GM12878 (cell line): ENCODE results near the gene ANK2. TPM values are rescaled to one million over a fixed set of nuclear protein-coding genes. Genes with fewer than 3 reads are reported as not detected.

Experiments used
- ATAC-seq: fragments of 200-7000 bp; cut with Tn5 transposase; 3 replicates; pipeline ENCODE4 v1.9.1; 2020; ENCODE audit warnings: mild to moderate bottlenecking, moderate library complexity
- BruUV-seq: library from RNA; stranded (reverse); fragments of 400-500 nt; replicated peaks from 2 replicates; lab custom pipeline; 2021; lab: Mats Ljungman, UMichigan
- CTCF ChIA-PET: fragments of 300-600 bp; sonication (Branson Sonifier 250); formaldehyde crosslinking; extraction: SDS; loops from one replicate; lab custom pipeline; 2021; ENCODE audit warnings: inconsistent platforms; lab: Yijun Ruan, JAX
- POLR2A ChIA-PET: fragments of 350-600 bp; formaldehyde crosslinking; extraction: SDS; loops from one replicate; lab custom pipeline; 2021; ENCODE audit warnings: inconsistent platforms; lab: Charles Lee
- RAD21 ChIA-PET: fragments of 300-600 bp; sonication (Branson Sonifier 250); formaldehyde crosslinking; loops from one replicate; lab custom pipeline; 2023; ENCODE audit warnings: antibody characterized with exemption; ENCODE audit not compliant: unreplicated experiment; lab: Charles Lee
- SMC1A ChIA-PET: fragments of 300-600 bp; sonication (Branson Sonifier 250); formaldehyde crosslinking; loops from one replicate; lab custom pipeline; 2023; ENCODE audit not compliant: unreplicated experiment, uncharacterized antibody; lab: Charles Lee
- DNase-seq: peaks from one replicate; pipeline ENCODE4 v3.0.0-alpha.2; 2011; ENCODE audit warnings: low read depth, low spot score
- FAIRE-seq: peaks from 3 replicates; lab custom pipeline; 2011; peaks lifted over from hg19 to GRCh38; lab: Jason Lieb, UNC
- H2AFZ ChIP-seq: 2 replicates; pipeline ENCODE4 v1.6.0; 2011; ENCODE audit warnings: low read depth, low read length, control low read depth; ENCODE audit not compliant: control insufficient read depth
- H3K27ac ChIP-seq: 2 replicates; pipeline ENCODE4 v1.5.1; 2011; ENCODE audit warnings: control low read depth; ENCODE audit not compliant: control insufficient read depth, insufficient read depth
- H3K27me3 ChIP-seq, 2 experiments: replicated peaks in 1 of 2; 2 replicates each; pipeline versions ENCODE4 v1.6.0 to v1.6.1; 2011; ENCODE audit warnings: low read length in 1 of 2; ENCODE audit not compliant: control insufficient read depth in 2 of 2, insufficient read depth in 2 of 2
- H3K36me3 ChIP-seq, 2 experiments: 2 replicates each; pipeline ENCODE4 v1.5.1; 2011; ENCODE audit warnings: low read length in 1 of 2; ENCODE audit not compliant: control insufficient read depth in 2 of 2, insufficient read depth in 2 of 2
- H3K4me1 ChIP-seq: 2 replicates; pipeline ENCODE4 v1.6.1; 2011; ENCODE audit warnings: mild to moderate bottlenecking, low read length, moderate library complexity, mixed read lengths; ENCODE audit not compliant: control insufficient read depth, insufficient read depth
- H3K4me2 ChIP-seq: 2 replicates; pipeline ENCODE4 v1.6.0; 2011; ENCODE audit warnings: control low read depth; ENCODE audit not compliant: control insufficient read depth, insufficient read depth
- H3K4me3 ChIP-seq: fragments of 200-600 bp; sonication (generic); 2 replicates; pipeline ENCODE4 v1.5.1; 2016
- H3K79me2 ChIP-seq: 2 replicates; pipeline ENCODE4 v1.6.0; 2011; ENCODE audit warnings: low read length; ENCODE audit not compliant: control insufficient read depth, insufficient read depth
- H3K9ac ChIP-seq: 2 replicates; pipeline ENCODE4 v1.8.0; 2011; ENCODE audit warnings: low read length, control low read depth, mixed read lengths; ENCODE audit not compliant: control insufficient read depth, insufficient read depth
- H3K9me3 ChIP-seq: replicated peaks from 3 replicates; pipeline ENCODE4 v1.5.1; 2011; ENCODE audit warnings: mild to moderate bottlenecking, low read length; ENCODE audit not compliant: control insufficient read depth, insufficient read depth
- H4K20me1 ChIP-seq: 2 replicates; pipeline ENCODE4 v1.6.0; 2011; ENCODE audit not compliant: control insufficient read depth, insufficient read depth
- BMI1 ChIP-seq: fragments of 450-650 bp; IDR thresholded peaks from 2 replicates; pipeline ENCODE4 v1.6.1; 2016; ENCODE audit warnings: mild to moderate bottlenecking, moderate library complexity, borderline replicate concordance
- HSF1 ChIP-seq: fragments of 150-350 bp; IDR thresholded peaks from 2 replicates; pipeline ENCODE4 v1.6.1; 2014; ENCODE audit warnings: mild to moderate bottlenecking, low read depth, low read length
- PML ChIP-seq: IDR thresholded peaks from 2 replicates; pipeline ENCODE4 v1.6.1; 2012; ENCODE audit warnings: low read length, inconsistent platforms
- RCOR1 ChIP-seq: conservative IDR thresholded peaks from 2 replicates; pipeline ENCODE4 v1.6.1; 2012; ENCODE audit warnings: low read depth, low read length, improper control_type of control experiment
- SIN3A ChIP-seq: IDR thresholded peaks from 2 replicates; pipeline ENCODE4 v1.6.1; 2012; ENCODE audit warnings: low read depth, low read length, improper control_type of control experiment
- USF2 ChIP-seq: IDR thresholded peaks from 2 replicates; pipeline ENCODE4 v1.6.1; 2011; ENCODE audit warnings: low read depth, low read length, improper control_type of control experiment, borderline replicate concordance
- WGBS: methylation state at CpG from one replicate; pipeline ENCODE4 v1.1.6; 2016; ENCODE audit warnings: low lambda C conversion rate; ENCODE audit not compliant: insufficient replicate concordance, insufficient coverage; ENCODE audit errors: missing lambda C conversion rate; 5-methylcytosine and 5-hydroxymethylcytosine counted together
- in situ Hi-C: fragments of 300-500 bp; cut with MboI; formaldehyde crosslinking; loops from 9 replicates; pipeline ENCODE4 v1.14.3; 2018; ENCODE audit warnings: mixed read lengths
- intact Hi-C: fragments of 100-400 bp; cut with micrococcal nuclease; formaldehyde crosslinking; loops from one replicate; pipeline ENCODE4 v1.14.2; 2022; ENCODE audit not compliant: unreplicated experiment
- polyA plus RNA-seq, 11 experiments: library from polyadenylated mRNA; depleted of rRNA in 4 of 11; unstranded in 6 of 11; stranded (reverse) in 5 of 11; fragments of >200 nt; fragmentation: Nextera tagmentation in 4 of 11; fragmentation: Illumina TruSeq in 1 of 11; extraction: Ambion mirVana in 4 of 11; extraction: Trizol in 1 of 11; gene quantifications; 1 replicate in 1 of 11; 2 replicates in 10 of 11; pipeline versions ENCODE4 v1.2.1 to v1.2.3, GENCODE V29; 2011 to 2016; ENCODE audit warnings: inconsistent platforms in 2 of 11, missing spikeins in 2 of 11, low read depth in 1 of 11
- total RNA-seq, 4 experiments: library from RNA; depleted of rRNA in 3 of 4; stranded (reverse); fragments of >200 nt in 3 of 4; fragmentation: Illumina TruSeq in 1 of 4; extraction: Trizol in 1 of 4; gene quantifications; 2 replicates each; pipeline versions ENCODE4 v1.2.1 to v1.2.3, GENCODE V29; 2013 to 2021

ANK2 gene
- total and polyA plus RNA-seq, 10 of the 15 experiments (the other 5 are each of a cell fraction or from before 2014, with no cell fraction given) = 1.6 to 13.0 (median 4.1) TPM

GRCh38 chr4:113290666-113291065, 241.2 kb downstream of the ANK2 start (continued):
- no peak for TF ChIP-seq HSF1
- no peak for TF ChIP-seq BMI1
- no peak for TF ChIP-seq USF2
- no peak for TF ChIP-seq SIN3A
- TF ChIP-seq PML = no peak

- CTCF ChIA-PET = interaction anchor here (1.0 kb wide), 1 partner anchor 9 kb away, joined by 4 read pairs; no protein-coding TSS in a partner anchor
- no TSS peak for BruUV-seq
Observed at GRCh38 chr4:113292371-113293042, 243.1 kb downstream of the ANK2 start.

More at GRCh38 chr4:113292371-113293042, 243.1 kb downstream of the ANK2 start:
- H2AFZ ChIP-seq = no peak overlapping the region
- intact Hi-C loops = no loop called here
- no peak for TF ChIP-seq RCOR1
- TF ChIP-seq, all 136 proteins: peak for 0
- in situ Hi-C loops = no loop called here
- Histone ChIP-seq H3K4me1 (no peaks in the 10 kb centered on the region), H3K27me3 (no peaks in the 10 kb centered on the region), H3K9me3 (no peaks in the 10 kb centered on the region), H4K20me1 (no peaks in the 10 kb centered on the region), H3K4me3 (no peak overlapping the region), H3K79me2 (no peaks in the 10 kb centered on the region), H3K36me3 (no peaks in the 10 kb centered on the region), H3K4me2 (no peak overlapping the region), H3K9ac (no peak overlapping the region), H3K27ac (no peak overlapping the region)
- ChIA-PET RAD21 (no interaction called here), SMC1A (interaction anchor here (0.8 kb wide), 1 partner anchor 10 kb away, joined by 4 read pairs; no protein-coding TSS in a partner anchor), POLR2A (no interaction called here)
- DNase-seq (no peak), FAIRE-seq (no peak), ATAC-seq (no peak)
- WGBS = 84% methylated on average over 21 of the region's 21 CpGs
